GM23338 (cell line): ENCODE results near the gene AARS2. TPM values are rescaled to one million over a fixed set of nuclear protein-coding genes. Genes with fewer than 3 reads are reported as not detected.

Experiments used
- ATAC-seq: fragments of 200-7000 bp; cut with Tn5 transposase; 3 replicates; pipeline ENCODE4 v1.9.1; 2020
- DNase-seq: peaks from one replicate; pipeline ENCODE4 v3.0.0-alpha.2; 2015; ENCODE audit warnings: low spot score
- H2AFZ ChIP-seq: fragments of 200-600 bp; sonication (generic); 2 replicates; pipeline ENCODE4 v1.8.0; 2016; ENCODE audit warnings: antibody characterized with exemption, mild to moderate bottlenecking, moderate library complexity
- H3F3A ChIP-seq: fragments of 200-600 bp; sonication (generic); replicated peaks from 2 replicates; pipeline ENCODE4 v1.8.0; 2017; ENCODE audit warnings: antibody characterized with exemption, mixed run types, low read depth
- H3K27ac ChIP-seq: fragments of 200-600 bp; sonication (generic); 2 replicates; pipeline ENCODE4 v1.6.1; 2016; ENCODE audit warnings: low read depth
- H3K27me3 ChIP-seq: fragments of 200-600 bp; sonication (generic); 2 replicates; pipeline ENCODE4 v1.8.0; 2016; ENCODE audit warnings: mild to moderate bottlenecking, mixed run types, moderate library complexity; ENCODE audit not compliant: insufficient read depth
- H3K36me3 ChIP-seq: fragments of 200-600 bp; sonication (generic); 2 replicates; pipeline ENCODE4 v1.8.0; 2016; ENCODE audit warnings: mild to moderate bottlenecking; ENCODE audit not compliant: insufficient read depth
- H3K4me1 ChIP-seq: fragments of 200-600 bp; sonication (generic); 2 replicates; pipeline ENCODE4 v1.8.0; 2016; ENCODE audit warnings: mild to moderate bottlenecking, moderate library complexity; ENCODE audit not compliant: insufficient read depth
- H3K4me2 ChIP-seq: fragments of 200-600 bp; sonication (generic); 2 replicates; pipeline ENCODE4 v1.7.1; 2017; ENCODE audit warnings: mixed run types
- H3K4me3 ChIP-seq: fragments of 200-600 bp; sonication (generic); 2 replicates; pipeline ENCODE4 v1.6.1; 2016; ENCODE audit warnings: mixed run types
- H3K79me2 ChIP-seq: fragments of 200-600 bp; sonication (generic); replicated peaks from 2 replicates; pipeline ENCODE4 v1.8.0; 2017; ENCODE audit warnings: mild to moderate bottlenecking; ENCODE audit not compliant: insufficient read depth
- H3K9me2 ChIP-seq: fragments of 200-600 bp; sonication (generic); 2 replicates; pipeline ENCODE4 v1.8.0; 2017; ENCODE audit not compliant: insufficient read depth
- H4K20me1 ChIP-seq: fragments of 200-600 bp; sonication (generic); replicated peaks from 2 replicates; pipeline ENCODE4 v1.8.0; 2017; ENCODE audit warnings: mild to moderate bottlenecking; ENCODE audit not compliant: insufficient read depth
- H3K27ac Mint-ChIP-seq: 2 replicates; pipeline ENCODE4 v1.8.0; 2020; ENCODE audit warnings: inconsistent platforms, mild to moderate bottlenecking, moderate library complexity, mixed read lengths
- H3K27me3 Mint-ChIP-seq: 3 replicates; pipeline ENCODE4 v1.8.0; 2022; ENCODE audit warnings: low read depth, mild to moderate bottlenecking, moderate library complexity, mixed read lengths, inconsistent platforms; ENCODE audit not compliant: insufficient read depth, poor library complexity
- H3K36me3 Mint-ChIP-seq: 3 replicates; pipeline ENCODE4 v1.8.0; 2021; ENCODE audit warnings: low read depth, mild to moderate bottlenecking, inconsistent platforms, moderate library complexity, mixed read lengths
- H3K4me1 Mint-ChIP-seq: 3 replicates; pipeline ENCODE4 v1.8.0; 2020; ENCODE audit warnings: mild to moderate bottlenecking, inconsistent platforms, mixed read lengths
- H3K4me3 Mint-ChIP-seq: 3 replicates; pipeline ENCODE4 v1.8.0; 2021; ENCODE audit warnings: moderate library complexity, mild to moderate bottlenecking, inconsistent platforms, mixed read lengths
- H3K9me3 Mint-ChIP-seq: 3 replicates; pipeline ENCODE4 v1.8.0; 2020; ENCODE audit warnings: moderate library complexity, mild to moderate bottlenecking, inconsistent platforms, mixed read lengths
- CREB1 ChIP-seq: fragments of 250-450 bp; sonication (Bioruptor Pico); IDR thresholded peaks from 2 replicates; pipeline ENCODE4 v1.5.0; 2020; ENCODE audit warnings: low read depth, mild to moderate bottlenecking, moderate library complexity
- CTCF ChIP-seq, 2 experiments: fragments of 200-600 bp in 1 of 2; sonication (generic) in 1 of 2; conservative IDR thresholded peaks; 2 replicates each; pipeline versions ENCODE4 v1.5.1 to v1.6.1; 2016 to 2017; ENCODE audit warnings: antibody characterized with exemption in 2 of 2, low read depth in 2 of 2, mild to moderate bottlenecking in 2 of 2, moderate library complexity in 1 of 2
- ETS1 ChIP-seq: IDR thresholded peaks from 2 replicates; pipeline ENCODE4 v1.6.1; 2016; ENCODE audit warnings: antibody characterized with exemption
- EZH2 ChIP-seq: fragments of 200-600 bp; sonication (generic); IDR thresholded peaks from one replicate; pipeline ENCODE4 v1.8.0; 2017; ENCODE audit warnings: antibody characterized with exemption, mild to moderate bottlenecking, low read depth; ENCODE audit not compliant: unreplicated experiment
- EZH2phosphoT487 ChIP-seq: fragments of 200-600 bp; sonication (generic); IDR thresholded peaks from one replicate; pipeline ENCODE4 v1.8.1; 2018; ENCODE audit warnings: antibody characterized with exemption; ENCODE audit not compliant: unreplicated experiment
- JUNB ChIP-seq: IDR thresholded peaks from one replicate; pipeline ENCODE4 v1.6.1; 2016; ENCODE audit warnings: antibody characterized with exemption; ENCODE audit not compliant: unreplicated experiment
- NANOG ChIP-seq: IDR thresholded peaks from 2 replicates; pipeline ENCODE4 v1.6.1; 2016; ENCODE audit warnings: antibody characterized with exemption, borderline replicate concordance
- POLR2AphosphoS5 ChIP-seq: IDR thresholded peaks from 2 replicates; pipeline ENCODE4 v1.6.1; 2016; ENCODE audit warnings: antibody characterized with exemption, low read depth
- STAT1 ChIP-seq: IDR thresholded peaks from one replicate; pipeline ENCODE4 v1.6.1; 2016; ENCODE audit warnings: antibody characterized with exemption; ENCODE audit not compliant: unreplicated experiment
- ZNF114 ChIP-seq: fragments of 250-450 bp; sonication (Bioruptor Pico); IDR thresholded peaks from 2 replicates; pipeline ENCODE4 v1.5.0; 2020; ENCODE audit warnings: mild to moderate bottlenecking, moderate library complexity
- ZNF331 ChIP-seq: fragments of 250-450 bp; sonication (Bioruptor Pico); IDR thresholded peaks from 2 replicates; pipeline ENCODE4 v1.5.0; 2020; ENCODE audit warnings: low read depth, mild to moderate bottlenecking, moderate library complexity
- polyA plus RNA-seq: library from polyadenylated mRNA; unstranded; fragments of >200 nt; fragmentation: Nextera tagmentation; extraction: Ambion mirVana; gene quantifications from 2 replicates; pipeline ENCODE4 v1.2.1, GENCODE V29; 2016
- total RNA-seq: library from RNA; depleted of rRNA; stranded (reverse); fragments of >200 nt; shearing (Covaris generic); gene quantifications from 2 replicates; pipeline ENCODE4 v1.2.3, GENCODE V29; 2014
- TF ChIP-seq, protein P1 (sequence below): IDR thresholded peaks from one replicate; pipeline ENCODE4 v1.6.1; 2018; ENCODE audit warnings: antibody characterized with exemption; ENCODE audit not compliant: unreplicated experiment
- TF ChIP-seq, protein P2 (sequence below): fragments of 250-450 bp; sonication (Bioruptor Pico); IDR thresholded peaks from 2 replicates; pipeline ENCODE4 v1.5.0; 2020; ENCODE audit warnings: mild to moderate bottlenecking, moderate library complexity

Gene AARS2
- total and polyA plus RNA-seq, 2 experiments from 2014 or later: 6.5 to 23.2 TPM

DNA sequence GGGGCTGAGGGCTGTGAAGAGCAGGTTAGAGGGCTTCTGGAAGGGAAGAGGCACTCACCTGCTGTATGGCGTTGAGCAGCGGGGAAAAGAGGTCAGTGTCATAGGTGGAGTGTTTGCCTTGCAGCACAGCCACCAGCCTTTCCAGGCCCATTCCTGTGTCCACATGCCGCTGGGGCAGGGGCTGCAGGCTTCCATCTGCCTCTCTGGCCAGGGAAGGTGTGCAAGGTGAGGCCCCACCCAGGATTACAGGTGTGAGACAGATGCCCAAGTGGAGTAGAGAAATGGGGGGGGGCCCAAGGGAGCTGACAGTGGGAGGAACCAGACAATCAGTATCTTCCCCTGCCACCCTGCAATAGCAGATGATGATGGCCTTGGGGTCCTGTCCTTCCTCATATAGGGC, 2.9 kb downstream of the AARS2 start:
- H3F3A ChIP-seq: 0 out of 2 replicates have a peak, but pooled peaks cover 4% of the 10 kb centered on the region
- peaks cover 6% of the 10 kb centered on the region; the same call in 1 of the 2 replicates for H3K4me1 ChIP-seq
- no peaks in the 10 kb centered on the region for H3K9me2 ChIP-seq
- no peak overlapping the region for H2AFZ ChIP-seq
- TF ChIP-seq POLR2AphosphoS5 (no peak), EZH2 (no peak), EZH2phosphoT487 (no peak), ZNF331 (CRISPR knock-in tag) (no peak), JUNB (no peak), CREB1 (CRISPR knock-in tag) (no peak), NANOG (no peak), ETS1 (no peak), CTCF (conservative IDR thresholded peaks at IDR 0.05; ENCODE audit: low read depth in 2 of 2) (no peak), STAT1 (no peak), ZNF114 (no peak)
- TF ChIP-seq, protein P1, sequence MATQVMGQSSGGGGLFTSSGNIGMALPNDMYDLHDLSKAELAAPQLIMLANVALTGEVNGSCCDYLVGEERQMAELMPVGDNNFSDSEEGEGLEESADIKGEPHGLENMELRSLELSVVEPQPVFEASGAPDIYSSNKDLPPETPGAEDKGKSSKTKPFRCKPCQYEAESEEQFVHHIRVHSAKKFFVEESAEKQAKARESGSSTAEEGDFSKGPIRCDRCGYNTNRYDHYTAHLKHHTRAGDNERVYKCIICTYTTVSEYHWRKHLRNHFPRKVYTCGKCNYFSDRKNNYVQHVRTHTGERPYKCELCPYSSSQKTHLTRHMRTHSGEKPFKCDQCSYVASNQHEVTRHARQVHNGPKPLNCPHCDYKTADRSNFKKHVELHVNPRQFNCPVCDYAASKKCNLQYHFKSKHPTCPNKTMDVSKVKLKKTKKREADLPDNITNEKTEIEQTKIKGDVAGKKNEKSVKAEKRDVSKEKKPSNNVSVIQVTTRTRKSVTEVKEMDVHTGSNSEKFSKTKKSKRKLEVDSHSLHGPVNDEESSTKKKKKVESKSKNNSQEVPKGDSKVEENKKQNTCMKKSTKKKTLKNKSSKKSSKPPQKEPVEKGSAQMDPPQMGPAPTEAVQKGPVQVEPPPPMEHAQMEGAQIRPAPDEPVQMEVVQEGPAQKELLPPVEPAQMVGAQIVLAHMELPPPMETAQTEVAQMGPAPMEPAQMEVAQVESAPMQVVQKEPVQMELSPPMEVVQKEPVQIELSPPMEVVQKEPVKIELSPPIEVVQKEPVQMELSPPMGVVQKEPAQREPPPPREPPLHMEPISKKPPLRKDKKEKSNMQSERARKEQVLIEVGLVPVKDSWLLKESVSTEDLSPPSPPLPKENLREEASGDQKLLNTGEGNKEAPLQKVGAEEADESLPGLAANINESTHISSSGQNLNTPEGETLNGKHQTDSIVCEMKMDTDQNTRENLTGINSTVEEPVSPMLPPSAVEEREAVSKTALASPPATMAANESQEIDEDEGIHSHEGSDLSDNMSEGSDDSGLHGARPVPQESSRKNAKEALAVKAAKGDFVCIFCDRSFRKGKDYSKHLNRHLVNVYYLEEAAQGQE: no peak
- TF ChIP-seq, protein P2, sequence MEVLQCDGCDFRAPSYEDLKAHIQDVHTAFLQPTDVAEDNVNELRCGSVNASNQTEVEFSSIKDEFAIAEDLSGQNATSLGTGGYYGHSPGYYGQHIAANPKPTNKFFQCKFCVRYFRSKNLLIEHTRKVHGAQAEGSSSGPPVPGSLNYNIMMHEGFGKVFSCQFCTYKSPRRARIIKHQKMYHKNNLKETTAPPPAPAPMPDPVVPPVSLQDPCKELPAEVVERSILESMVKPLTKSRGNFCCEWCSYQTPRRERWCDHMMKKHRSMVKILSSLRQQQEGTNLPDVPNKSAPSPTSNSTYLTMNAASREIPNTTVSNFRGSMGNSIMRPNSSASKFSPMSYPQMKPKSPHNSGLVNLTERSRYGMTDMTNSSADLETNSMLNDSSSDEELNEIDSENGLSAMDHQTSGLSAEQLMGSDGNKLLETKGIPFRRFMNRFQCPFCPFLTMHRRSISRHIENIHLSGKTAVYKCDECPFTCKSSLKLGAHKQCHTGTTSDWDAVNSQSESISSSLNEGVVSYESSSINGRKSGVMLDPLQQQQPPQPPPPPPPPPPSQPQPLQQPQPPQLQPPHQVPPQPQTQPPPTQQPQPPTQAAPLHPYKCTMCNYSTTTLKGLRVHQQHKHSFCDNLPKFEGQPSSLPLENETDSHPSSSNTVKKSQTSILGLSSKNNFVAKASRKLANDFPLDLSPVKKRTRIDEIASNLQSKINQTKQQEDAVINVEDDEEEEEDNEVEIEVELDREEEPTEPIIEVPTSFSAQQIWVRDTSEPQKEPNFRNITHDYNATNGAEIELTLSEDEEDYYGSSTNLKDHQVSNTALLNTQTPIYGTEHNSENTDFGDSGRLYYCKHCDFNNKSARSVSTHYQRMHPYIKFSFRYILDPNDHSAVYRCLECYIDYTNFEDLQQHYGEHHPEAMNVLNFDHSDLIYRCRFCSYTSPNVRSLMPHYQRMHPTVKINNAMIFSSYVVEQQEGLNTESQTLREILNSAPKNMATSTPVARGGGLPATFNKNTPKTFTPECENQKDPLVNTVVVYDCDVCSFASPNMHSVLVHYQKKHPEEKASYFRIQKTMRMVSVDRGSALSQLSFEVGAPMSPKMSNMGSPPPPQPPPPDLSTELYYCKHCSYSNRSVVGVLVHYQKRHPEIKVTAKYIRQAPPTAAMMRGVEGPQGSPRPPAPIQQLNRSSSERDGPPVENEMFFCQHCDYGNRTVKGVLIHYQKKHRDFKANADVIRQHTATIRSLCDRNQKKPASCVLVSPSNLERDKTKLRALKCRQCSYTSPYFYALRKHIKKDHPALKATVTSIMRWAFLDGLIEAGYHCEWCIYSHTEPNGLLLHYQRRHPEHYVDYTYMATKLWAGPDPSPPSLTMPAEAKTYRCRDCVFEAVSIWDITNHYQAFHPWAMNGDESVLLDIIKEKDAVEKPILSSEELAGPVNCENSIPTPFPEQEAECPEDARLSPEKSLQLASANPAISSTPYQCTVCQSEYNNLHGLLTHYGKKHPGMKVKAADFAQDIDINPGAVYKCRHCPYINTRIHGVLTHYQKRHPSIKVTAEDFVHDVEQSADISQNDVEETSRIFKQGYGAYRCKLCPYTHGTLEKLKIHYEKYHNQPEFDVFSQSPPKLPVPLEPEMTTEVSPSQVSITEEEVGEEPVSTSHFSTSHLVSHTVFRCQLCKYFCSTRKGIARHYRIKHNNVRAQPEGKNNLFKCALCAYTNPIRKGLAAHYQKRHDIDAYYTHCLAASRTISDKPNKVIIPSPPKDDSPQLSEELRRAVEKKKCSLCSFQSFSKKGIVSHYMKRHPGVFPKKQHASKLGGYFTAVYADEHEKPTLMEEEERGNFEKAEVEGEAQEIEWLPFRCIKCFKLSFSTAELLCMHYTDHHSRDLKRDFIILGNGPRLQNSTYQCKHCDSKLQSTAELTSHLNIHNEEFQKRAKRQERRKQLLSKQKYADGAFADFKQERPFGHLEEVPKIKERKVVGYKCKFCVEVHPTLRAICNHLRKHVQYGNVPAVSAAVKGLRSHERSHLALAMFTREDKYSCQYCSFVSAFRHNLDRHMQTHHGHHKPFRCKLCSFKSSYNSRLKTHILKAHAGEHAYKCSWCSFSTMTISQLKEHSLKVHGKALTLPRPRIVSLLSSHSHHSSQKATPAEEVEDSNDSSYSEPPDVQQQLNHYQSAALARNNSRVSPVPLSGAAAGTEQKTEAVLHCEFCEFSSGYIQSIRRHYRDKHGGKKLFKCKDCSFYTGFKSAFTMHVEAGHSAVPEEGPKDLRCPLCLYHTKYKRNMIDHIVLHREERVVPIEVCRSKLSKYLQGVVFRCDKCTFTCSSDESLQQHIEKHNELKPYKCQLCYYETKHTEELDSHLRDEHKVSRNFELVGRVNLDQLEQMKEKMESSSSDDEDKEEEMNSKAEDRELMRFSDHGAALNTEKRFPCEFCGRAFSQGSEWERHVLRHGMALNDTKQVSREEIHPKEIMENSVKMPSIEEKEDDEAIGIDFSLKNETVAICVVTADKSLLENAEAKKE (CRISPR knock-in tag): no peak
- no peak overlapping the region for H3K4me2 ChIP-seq
- no peak overlapping the region for H3K27ac Mint-ChIP-seq
- peaks cover 60% of the 10 kb centered on the region for H3K36me3 Mint-ChIP-seq
- peaks cover 10% of the 10 kb centered on the region for H3K79me2 ChIP-seq
- no peak overlapping the region for H3K27ac ChIP-seq
- no peak for DNase-seq
- peaks cover 15% of the 10 kb centered on the region for H3K27me3 Mint-ChIP-seq
- no peak overlapping the region for H3K4me3 ChIP-seq
- no peak overlapping the region for H3K4me3 Mint-ChIP-seq
- H3K4me1 Mint-ChIP-seq: peaks cover 9% of the 10 kb centered on the region; the same call in 2 of the 3 replicates
- peaks cover 12% of the 10 kb centered on the region for H3K36me3 ChIP-seq
- no peaks in the 10 kb centered on the region for H4K20me1 ChIP-seq
- H3K27me3 ChIP-seq: no peaks in the 10 kb centered on the region
- no peak for ATAC-seq
- H3K9me3 Mint-ChIP-seq: no peaks in the 10 kb centered on the region; the same call in 2 of the 3 replicates
